Measurements from ENCODE around the gene GRK4.
"Not testable (repeated sequence)": the region's sequence is repeated elsewhere in the genome, so short reads cannot be mapped to it uniquely, and the experiment has no call there.

GRK4 gene

DNA sequence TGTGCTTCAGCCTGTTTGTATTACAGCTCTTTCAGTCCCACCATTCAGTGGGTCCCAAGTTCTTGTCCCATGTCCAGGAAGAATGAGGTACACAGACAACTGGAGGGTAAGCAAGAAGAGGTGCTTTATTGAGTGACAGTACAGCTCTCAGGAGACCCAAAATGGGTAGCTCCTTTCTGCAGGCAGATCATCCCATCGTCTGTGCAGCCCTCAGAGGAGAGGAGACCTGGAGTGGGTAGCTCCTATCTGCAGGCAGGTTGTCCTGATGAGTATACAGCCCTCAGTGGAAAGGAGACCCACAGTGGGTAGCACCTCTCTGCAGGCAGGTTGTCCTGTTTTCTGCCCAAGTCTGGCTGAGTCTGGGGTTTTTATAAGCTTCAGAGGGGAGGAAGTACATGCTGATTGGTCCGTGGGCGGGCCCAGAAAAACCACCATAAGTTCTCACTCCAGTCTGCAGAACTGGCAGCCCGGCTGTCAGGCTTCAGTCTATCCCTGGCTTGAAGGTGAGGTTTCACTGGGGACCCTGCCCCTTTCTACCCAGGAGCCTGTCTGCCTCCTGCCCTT is 18.0 kb downstream of the GRK4 start:
- Histone ChIP-seq H3K36me3 (ENCODE audit: control insufficient read depth, low read depth, low read length) (no peaks in the 10 kb centered on the region), H3K4me1 (ENCODE audit: control insufficient read depth, low read depth, low read length) (no peaks in the 10 kb centered on the region), H3K27ac (ENCODE audit: low read length) (no peak overlapping the region)

GRCh38 chr4:2982012-2982411 is 18.6 kb downstream of the GRK4 start:
- Histone ChIP-seq H3K4me3 (ENCODE audit: low read length) (no peak overlapping the region), H3K36me3 (ENCODE audit: control insufficient read depth, low read depth, low read length) (no peaks in the 10 kb centered on the region), H3K27ac (ENCODE audit: low read length) (no peak overlapping the region), H3K9me3 (ENCODE audit: control insufficient read depth, low read depth, low read length) (peaks cover 3% of the 10 kb centered on the region), H3K9ac (ENCODE audit: low read length) (no peak overlapping the region), H3K27me3 (ENCODE audit: control insufficient read depth, insufficient read depth, low read length) (no peaks in the 10 kb centered on the region), H3K4me1 (ENCODE audit: control insufficient read depth, low read depth, low read length) (no peaks in the 10 kb centered on the region)

More for the DNA sequence above, 18.0 kb downstream of the GRK4 start:
- peaks cover 3% of the 10 kb centered on the region for H3K9me3 ChIP-seq (ENCODE audit: control insufficient read depth, low read depth, low read length)
- no peaks in the 10 kb centered on the region for H3K27me3 ChIP-seq (ENCODE audit: control insufficient read depth, insufficient read depth, low read length)
- no peak overlapping the region for H3K4me3 ChIP-seq (ENCODE audit: low read length)
- H3K9ac ChIP-seq (ENCODE audit: low read length): no peak overlapping the region

DNA sequence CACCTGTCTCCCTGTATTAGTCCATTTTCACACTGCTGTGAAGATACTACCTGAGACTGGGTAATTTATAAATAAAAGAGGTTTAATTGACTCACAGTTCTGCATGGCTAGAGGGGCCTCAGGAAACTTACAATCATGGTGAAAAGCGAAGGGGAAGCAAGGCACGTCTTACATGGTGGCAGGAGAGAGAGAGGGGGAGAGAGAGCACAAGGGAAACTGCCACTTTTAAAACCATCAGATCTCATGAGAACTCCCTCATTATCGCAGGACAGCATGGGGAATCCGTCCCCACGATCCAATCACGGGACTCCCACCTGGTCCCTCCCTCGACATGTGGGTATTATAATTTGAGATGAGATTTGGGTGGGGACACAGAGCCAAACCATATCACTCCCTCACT is 20.3 kb downstream of the GRK4 start:
- H3K9me3 ChIP-seq (ENCODE audit: control insufficient read depth, low read depth, low read length); H3K9ac ChIP-seq (ENCODE audit: low read length); H3K27me3 ChIP-seq (ENCODE audit: control insufficient read depth, insufficient read depth, low read length); H3K27ac ChIP-seq (ENCODE audit: low read length); H3K36me3 ChIP-seq (ENCODE audit: control insufficient read depth, low read depth, low read length); H3K4me1 ChIP-seq (ENCODE audit: control insufficient read depth, low read depth, low read length); H3K4me3 ChIP-seq (ENCODE audit: low read length): not testable (repeated sequence)

- Histone ChIP-seq H3K27ac (ENCODE audit: low read length) (no peak overlapping the region), H3K9me3 (ENCODE audit: control insufficient read depth, low read depth, low read length) (no peaks in the 10 kb centered on the region), H3K4me3 (ENCODE audit: low read length) (no peak overlapping the region), H3K4me1 (ENCODE audit: control insufficient read depth, low read depth, low read length) (no peaks in the 10 kb centered on the region), H3K9ac (ENCODE audit: low read length) (no peak overlapping the region), H3K27me3 (ENCODE audit: control insufficient read depth, insufficient read depth, low read length) (no peaks in the 10 kb centered on the region), H3K36me3 (ENCODE audit: control insufficient read depth, low read depth, low read length) (no peaks in the 10 kb centered on the region)
These were observed 27.9 kb downstream of the GRK4 start for GRCh38 chr4:2991243-2991642.

DNA sequence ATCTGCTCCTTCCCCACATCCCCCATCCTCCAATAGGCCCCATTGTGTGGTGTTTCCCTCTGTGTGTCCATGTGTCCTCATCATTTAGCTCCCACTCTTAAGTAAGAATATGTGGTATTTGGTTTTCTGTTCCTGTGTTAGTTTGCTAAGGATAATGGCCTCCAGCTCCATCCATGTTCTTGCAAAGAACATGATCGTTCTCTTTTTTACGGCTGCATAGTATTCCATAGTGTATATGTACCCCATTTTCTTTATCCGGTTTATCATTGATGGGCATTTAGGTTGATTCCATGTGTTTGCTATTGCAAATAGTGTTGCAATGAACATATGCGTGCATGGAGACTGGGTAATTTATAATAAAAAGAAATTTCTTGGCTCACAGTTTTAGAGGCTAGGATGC is 31.5 kb downstream of the GRK4 start:
- H3K9ac ChIP-seq (ENCODE audit: low read length): no peak overlapping the region
- no peak overlapping the region for H3K27ac ChIP-seq (ENCODE audit: low read length)
- no peaks in the 10 kb centered on the region for H3K36me3 ChIP-seq (ENCODE audit: control insufficient read depth, low read depth, low read length)
- H3K4me3 ChIP-seq (ENCODE audit: low read length): no peak overlapping the region
- no peaks in the 10 kb centered on the region for H3K4me1 ChIP-seq (ENCODE audit: control insufficient read depth, low read depth, low read length)
- no peaks in the 10 kb centered on the region for H3K27me3 ChIP-seq (ENCODE audit: control insufficient read depth, insufficient read depth, low read length)
- no peaks in the 10 kb centered on the region for H3K9me3 ChIP-seq (ENCODE audit: control insufficient read depth, low read depth, low read length)

GRCh38 chr4:2995546-2996265 is 32.3 kb downstream of the GRK4 start:
- H3K36me3 ChIP-seq (ENCODE audit: control insufficient read depth, low read depth, low read length): no peaks in the 10 kb centered on the region
- no peak overlapping the region for H3K27ac ChIP-seq (ENCODE audit: low read length)
- H3K9ac ChIP-seq (ENCODE audit: low read length): no peak overlapping the region
- H3K4me1 ChIP-seq (ENCODE audit: control insufficient read depth, low read depth, low read length): no peaks in the 10 kb centered on the region
- H3K27me3 ChIP-seq (ENCODE audit: control insufficient read depth, insufficient read depth, low read length): no peaks in the 10 kb centered on the region
- H3K9me3 ChIP-seq (ENCODE audit: control insufficient read depth, low read depth, low read length): no peaks in the 10 kb centered on the region
- no peak overlapping the region for H3K4me3 ChIP-seq (ENCODE audit: low read length)

DNA sequence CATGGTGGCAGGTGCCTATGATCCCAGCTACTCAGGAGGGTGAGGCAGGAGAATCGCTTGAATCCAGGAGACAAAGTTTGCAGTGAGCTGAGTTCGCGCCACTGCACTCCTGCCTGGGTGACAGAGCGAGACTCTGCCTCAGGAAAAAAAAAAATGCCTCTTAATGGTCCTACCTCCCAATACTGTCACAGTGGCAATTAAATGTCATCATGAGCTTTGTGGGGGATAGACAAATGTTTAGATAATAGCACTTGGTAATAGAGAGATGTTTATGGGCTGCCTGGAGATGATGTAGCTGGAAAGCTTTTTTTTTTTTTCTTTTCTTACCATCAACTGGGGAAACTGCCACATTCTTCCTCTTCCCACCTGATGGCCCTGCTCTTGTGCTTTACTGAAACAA is 33.0 kb downstream of the GRK4 start:
- Histone ChIP-seq H3K9me3 (ENCODE audit: control insufficient read depth, low read depth, low read length) (no peaks in the 10 kb centered on the region), H3K27me3 (ENCODE audit: control insufficient read depth, insufficient read depth, low read length) (no peaks in the 10 kb centered on the region), H3K9ac (ENCODE audit: low read length) (no peak overlapping the region), H3K4me3 (ENCODE audit: low read length) (no peak overlapping the region), H3K4me1 (ENCODE audit: control insufficient read depth, low read depth, low read length) (no peaks in the 10 kb centered on the region), H3K36me3 (ENCODE audit: control insufficient read depth, low read depth, low read length) (no peaks in the 10 kb centered on the region), H3K27ac (ENCODE audit: low read length) (no peak overlapping the region)

DNA sequence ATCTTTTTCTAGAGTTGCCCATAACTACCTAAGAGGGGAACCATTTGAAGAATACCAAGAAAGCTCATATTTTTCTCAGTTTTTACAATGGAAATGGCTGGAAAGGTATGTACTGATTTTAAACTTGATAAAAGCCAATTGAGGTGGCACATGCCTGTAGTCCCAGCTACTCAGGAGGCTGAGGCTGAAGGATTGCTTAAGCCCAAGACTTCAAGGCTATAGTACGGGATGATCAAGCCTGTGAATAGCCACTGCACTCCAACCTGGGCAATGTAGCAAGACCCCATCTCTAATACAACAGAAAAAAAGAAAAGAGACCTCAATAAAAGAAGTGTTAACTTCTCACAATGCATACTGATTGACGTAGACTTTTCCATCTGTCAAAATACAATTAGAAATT is 44.4 kb downstream of the GRK4 start:
- no peak overlapping the region for H3K9ac ChIP-seq (ENCODE audit: low read length)
- no peaks in the 10 kb centered on the region for H3K9me3 ChIP-seq (ENCODE audit: control insufficient read depth, low read depth, low read length)
- H3K36me3 ChIP-seq (ENCODE audit: control insufficient read depth, low read depth, low read length): no peaks in the 10 kb centered on the region
- H3K27me3 ChIP-seq (ENCODE audit: control insufficient read depth, insufficient read depth, low read length): no peaks in the 10 kb centered on the region
- no peak overlapping the region for H3K27ac ChIP-seq (ENCODE audit: low read length)
- no peak overlapping the region for H3K4me3 ChIP-seq (ENCODE audit: low read length)
- no peaks in the 10 kb centered on the region for H3K4me1 ChIP-seq (ENCODE audit: control insufficient read depth, low read depth, low read length)

GRCh38 chr4:3009422-3009821 is 46.1 kb downstream of the GRK4 start:
- no peak overlapping the region for H3K9ac ChIP-seq (ENCODE audit: low read length)
- H3K4me1 ChIP-seq (ENCODE audit: control insufficient read depth, low read depth, low read length): no peaks in the 10 kb centered on the region
- H3K36me3 ChIP-seq (ENCODE audit: control insufficient read depth, low read depth, low read length): no peaks in the 10 kb centered on the region
- no peaks in the 10 kb centered on the region for H3K27me3 ChIP-seq (ENCODE audit: control insufficient read depth, insufficient read depth, low read length)
- H3K4me3 ChIP-seq (ENCODE audit: low read length): no peak overlapping the region
- no peak overlapping the region for H3K27ac ChIP-seq (ENCODE audit: low read length)
- H3K9me3 ChIP-seq (ENCODE audit: control insufficient read depth, low read depth, low read length): no peaks in the 10 kb centered on the region

GRCh38 chr4:3010577-3010976 is 47.2 kb downstream of the GRK4 start:
- no peak overlapping the region for H3K4me3 ChIP-seq (ENCODE audit: low read length)
- no peak overlapping the region for H3K9ac ChIP-seq (ENCODE audit: low read length)
- no peaks in the 10 kb centered on the region for H3K27me3 ChIP-seq (ENCODE audit: control insufficient read depth, insufficient read depth, low read length)
- no peaks in the 10 kb centered on the region for H3K4me1 ChIP-seq (ENCODE audit: control insufficient read depth, low read depth, low read length)
- no peaks in the 10 kb centered on the region for H3K9me3 ChIP-seq (ENCODE audit: control insufficient read depth, low read depth, low read length)
- H3K27ac ChIP-seq (ENCODE audit: low read length): no peak overlapping the region
- H3K36me3 ChIP-seq (ENCODE audit: control insufficient read depth, low read depth, low read length): no peaks in the 10 kb centered on the region

- H3K36me3 ChIP-seq (ENCODE audit: control insufficient read depth, low read depth, low read length): no peaks in the 10 kb centered on the region
- H3K27ac ChIP-seq (ENCODE audit: low read length): no peak overlapping the region
- H3K27me3 ChIP-seq (ENCODE audit: control insufficient read depth, insufficient read depth, low read length): no peaks in the 10 kb centered on the region
- no peak overlapping the region for H3K4me3 ChIP-seq (ENCODE audit: low read length)
- H3K9ac ChIP-seq (ENCODE audit: low read length): no peak overlapping the region
- no peaks in the 10 kb centered on the region for H3K9me3 ChIP-seq (ENCODE audit: control insufficient read depth, low read depth, low read length)
- H3K4me1 ChIP-seq (ENCODE audit: control insufficient read depth, low read depth, low read length): no peaks in the 10 kb centered on the region
These were observed 47.6 kb downstream of the GRK4 start for GRCh38 chr4:3010998-3011397.

Measured in iPS-18a (cell line).